Esophagus squamous epithelium (tissue), 4 donors: ENCODE results near the gene CDH13.

ENCODE experiments used
- POLR2A ChIP-seq, 4 donors: fragments of 450-650 bp; IDR thresholded peaks; one replicate each; pipeline ENCODE4 v1.6.1; 2017; ENCODE audit warnings: antibody characterized with exemption in 4 of 4, mild to moderate bottlenecking in 4 of 4, moderate library complexity in 3 of 4
- TF ChIP-seq, protein P1 (sequence below), 6 experiments: fragments of 450-650 bp in 4 of 6; fragments of 200-600 bp in 2 of 6; sonication (generic) in 2 of 6; IDR thresholded peaks; one replicate each; pipeline ENCODE4 v1.5.1; 2016 to 2019; ENCODE audit warnings: antibody characterized with exemption in 6 of 6, mild to moderate bottlenecking in 4 of 6, moderate library complexity in 4 of 6

DNA sequence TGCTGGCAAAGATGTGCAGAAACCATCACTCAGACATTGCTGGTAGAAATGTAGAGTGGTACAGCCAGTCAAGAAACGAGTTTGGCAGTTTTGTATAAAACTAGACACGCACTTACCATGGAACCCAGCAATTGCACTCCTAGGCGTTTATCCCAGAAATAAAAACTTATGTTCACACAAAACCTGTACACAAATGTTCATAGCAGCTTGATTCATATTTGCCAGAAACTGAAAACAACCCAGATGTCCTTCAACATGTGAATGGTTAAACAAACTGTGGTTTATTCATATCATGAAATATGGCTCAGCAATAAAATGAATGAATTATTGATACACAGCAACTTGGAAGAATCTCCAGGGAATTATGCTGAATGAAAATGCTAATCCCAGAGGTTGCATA lies 570.0 kb downstream of the CDH13 start:
- TF ChIP-seq, protein P1, sequence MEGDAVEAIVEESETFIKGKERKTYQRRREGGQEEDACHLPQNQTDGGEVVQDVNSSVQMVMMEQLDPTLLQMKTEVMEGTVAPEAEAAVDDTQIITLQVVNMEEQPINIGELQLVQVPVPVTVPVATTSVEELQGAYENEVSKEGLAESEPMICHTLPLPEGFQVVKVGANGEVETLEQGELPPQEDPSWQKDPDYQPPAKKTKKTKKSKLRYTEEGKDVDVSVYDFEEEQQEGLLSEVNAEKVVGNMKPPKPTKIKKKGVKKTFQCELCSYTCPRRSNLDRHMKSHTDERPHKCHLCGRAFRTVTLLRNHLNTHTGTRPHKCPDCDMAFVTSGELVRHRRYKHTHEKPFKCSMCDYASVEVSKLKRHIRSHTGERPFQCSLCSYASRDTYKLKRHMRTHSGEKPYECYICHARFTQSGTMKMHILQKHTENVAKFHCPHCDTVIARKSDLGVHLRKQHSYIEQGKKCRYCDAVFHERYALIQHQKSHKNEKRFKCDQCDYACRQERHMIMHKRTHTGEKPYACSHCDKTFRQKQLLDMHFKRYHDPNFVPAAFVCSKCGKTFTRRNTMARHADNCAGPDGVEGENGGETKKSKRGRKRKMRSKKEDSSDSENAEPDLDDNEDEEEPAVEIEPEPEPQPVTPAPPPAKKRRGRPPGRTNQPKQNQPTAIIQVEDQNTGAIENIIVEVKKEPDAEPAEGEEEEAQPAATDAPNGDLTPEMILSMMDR (IDR thresholded peaks at IDR 0.05) = no peak
- TF ChIP-seq POLR2A (IDR thresholded peaks at IDR 0.05) = no peak
